Chondrocyte (in vitro differentiated cells): ENCODE data around the gene TMBIM1. TPM values are rescaled to one million over a fixed set of nuclear protein-coding genes. Genes with fewer than 3 reads are reported as not detected.

Experiments
- DNase-seq: peaks from one replicate; pipeline ENCODE4 v3.0.0; 2021; ENCODE audit warnings: mixed read lengths, low spot score
- H3K27ac Mint-ChIP-seq: one replicate; pipeline ENCODE4 v1.8.0; 2021; ENCODE audit warnings: mild to moderate bottlenecking, moderate library complexity, mixed read lengths; ENCODE audit not compliant: unreplicated experiment
- H3K27me3 Mint-ChIP-seq: 2 replicates; pipeline ENCODE4 v1.8.0; 2021; ENCODE audit warnings: low read depth, mixed read lengths
- H3K36me3 Mint-ChIP-seq: 2 replicates; pipeline ENCODE4 v1.8.0; 2021; ENCODE audit warnings: low read depth, mixed read lengths
- H3K4me1 Mint-ChIP-seq: 2 replicates; pipeline ENCODE4 v1.8.0; 2021; ENCODE audit warnings: low read depth, mild to moderate bottlenecking, mixed read lengths
- H3K4me3 Mint-ChIP-seq: one replicate; pipeline ENCODE4 v1.8.0; 2021; ENCODE audit warnings: mild to moderate bottlenecking, moderate library complexity, mixed read lengths; ENCODE audit not compliant: unreplicated experiment
- H3K9me3 Mint-ChIP-seq: 2 replicates; pipeline ENCODE4 v1.8.0; 2021; ENCODE audit warnings: low read depth, mixed read lengths
- CTCF ChIP-seq: fragments of 200-600 bp; sonication (generic); IDR thresholded peaks from 2 replicates; pipeline ENCODE4 v1.5.0; 2021; ENCODE audit warnings: antibody characterized with exemption, mild to moderate bottlenecking, moderate library complexity
- microRNA-seq: library from miRNA; unstranded; fragments of <30 nt; microRNA quantifications from one replicate; pipeline ENCODE4 v1.2.0, GENCODE V29; 2020; ENCODE audit warnings: borderline number of aligned reads
- total RNA-seq: library from RNA; stranded (reverse); gene quantifications from 3 replicates; pipeline ENCODE4 v1.2.1, GENCODE V29; 2021

Gene TMBIM1
- total RNA-seq, 1 donor from 2014 or later: 100 TPM

GRCh38 chr2:218229851-218230250, 62.5 kb downstream of the TMBIM1 start:
- Mint-ChIP-seq H3K36me3 (peaks cover 40% of the 10 kb centered on the region), H3K4me3 (no peak overlapping the region), H3K27me3 (no peaks in the 10 kb centered on the region), H3K9me3 (no peaks in the 10 kb centered on the region), H3K4me1 (peaks cover 39% of the 10 kb centered on the region), H3K27ac (peak overlapping the region; percentile 79)
- no peak for TF ChIP-seq CTCF
- DNase-seq: no peak

GRCh38 chr2:218229239-218229638, 63.1 kb downstream of the TMBIM1 start:
- H3K4me1 Mint-ChIP-seq: peaks cover 45% of the 10 kb centered on the region
- no peak for TF ChIP-seq CTCF
- H3K27ac Mint-ChIP-seq: peak overlapping the region; percentile 80
- no peak for DNase-seq
- H3K9me3 Mint-ChIP-seq: no peaks in the 10 kb centered on the region
- H3K27me3 Mint-ChIP-seq: no peaks in the 10 kb centered on the region
- H3K36me3 Mint-ChIP-seq: peaks cover 40% of the 10 kb centered on the region
- peak overlapping the region; percentile 5 for H3K4me3 Mint-ChIP-seq

DNA sequence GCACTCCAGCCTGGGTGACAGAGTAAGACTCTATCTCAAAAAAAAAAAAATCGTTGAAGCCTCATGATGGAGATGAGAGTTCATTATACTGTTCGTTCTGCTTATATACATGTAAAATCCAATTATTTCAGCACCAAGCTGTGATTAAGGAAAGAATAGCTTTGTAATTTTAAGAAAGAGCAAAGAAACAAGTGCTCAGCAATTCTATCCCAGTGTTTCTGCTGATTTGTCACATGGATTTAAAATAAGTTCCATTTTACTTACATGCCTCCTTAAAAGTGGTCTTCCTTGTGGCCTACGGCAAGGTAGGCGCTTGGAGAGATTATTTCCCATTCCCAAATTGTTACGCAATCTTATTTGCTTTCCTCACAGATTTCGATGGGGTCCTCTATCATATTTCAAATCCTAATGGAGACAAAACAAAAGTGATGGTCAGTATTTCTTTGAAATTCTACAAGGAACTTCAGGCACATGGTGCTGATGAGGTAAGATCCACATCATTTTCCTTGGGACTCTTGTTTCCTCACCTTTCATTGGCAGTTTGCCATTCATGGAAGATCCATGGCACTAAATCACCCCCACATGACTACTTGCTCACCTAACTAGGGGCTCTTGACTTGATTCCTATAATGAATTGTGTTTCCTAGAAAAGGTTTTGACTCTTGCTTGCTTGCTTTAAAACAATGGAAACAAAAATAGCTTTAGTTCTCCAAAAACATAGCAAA, 63.8 kb downstream of the TMBIM1 start:
- H3K9me3 Mint-ChIP-seq: no peaks in the 10 kb centered on the region
- peaks cover 52% of the 10 kb centered on the region for H3K4me1 Mint-ChIP-seq
- DNase-seq: no peak
- peaks cover 36% of the 10 kb centered on the region for H3K36me3 Mint-ChIP-seq
- TF ChIP-seq CTCF: no peak
- peak overlapping the region; percentile 80 for H3K27ac Mint-ChIP-seq
- peak overlapping the region; percentile 5 for H3K4me3 Mint-ChIP-seq
- H3K27me3 Mint-ChIP-seq: no peaks in the 10 kb centered on the region

GRCh38 chr2:218226903-218227302, 65.4 kb downstream of the TMBIM1 start:
- Mint-ChIP-seq H3K4me3 (no peak overlapping the region), H3K27me3 (no peaks in the 10 kb centered on the region), H3K4me1 (peaks cover 68% of the 10 kb centered on the region), H3K36me3 (peaks cover 30% of the 10 kb centered on the region), H3K9me3 (no peaks in the 10 kb centered on the region), H3K27ac (peak overlapping the region; percentile 6)
- no peak for DNase-seq
- TF ChIP-seq CTCF: no peak

Small RNA genes lying within 50 kb of the gene (microRNA-seq; reads per million reads assigned to microRNA genes)
- gene MIR6513: 2.2 reads per million
- not detected for gene MIR6810

Other genes with a start within 250 kb of the TMBIM1 start
- not detected in 3 replicates for gene RUFY4, start 223.2 kb downstream of the TMBIM1 start, total RNA-seq
- gene CXCR2, start 166.5 kb downstream of the TMBIM1 start, total RNA-seq: not detected in 3 replicates
- not detected in 3 replicates for gene CXCR1, start 125.5 kb downstream of the TMBIM1 start, total RNA-seq
- 292 to 424 TPM (median 417 TPM) in 3 replicates for gene ARPC2, start 75.3 kb downstream of the TMBIM1 start, total RNA-seq
- gene GPBAR1, start 31.5 kb downstream of the TMBIM1 start, total RNA-seq: 0.10 to 0.26 TPM (median 0.22 TPM) in 3 replicates
- 39.6 to 42.6 TPM (median 42.4 TPM) in 3 replicates for gene AAMP, start 22.4 kb downstream of the TMBIM1 start, total RNA-seq
- 28.9 to 49.9 TPM (median 31.3 TPM) in 3 replicates for gene PNKD, start 22.0 kb downstream of the TMBIM1 start, total RNA-seq
- gene CATIP, start 64.4 kb upstream of the TMBIM1 start, total RNA-seq: not detected in 3 replicates
- gene SLC11A1, start 89.8 kb upstream of the TMBIM1 start, total RNA-seq: 0.08 to 0.15 TPM (median 0.10 TPM) in 3 replicates
- gene CTDSP1, start 107.4 kb upstream of the TMBIM1 start, total RNA-seq: 85.0 to 97.8 TPM (median 95.3 TPM) in 3 replicates
- not detected in 3 replicates for gene VIL1, start 126.6 kb upstream of the TMBIM1 start, total RNA-seq